Neutrophil (primary cell): Measurements from ENCODE around the gene NPHP3.
A peak's percentile ranks its signal among the peaks of the same experiment; 100 is the strongest.
"Not testable (repeated sequence)": the region's sequence is repeated elsewhere in the genome, so short reads cannot be mapped to it uniquely, and the experiment has no call there.

Experiments
- H3K27ac ChIP-seq: fragments of 200-600 bp; sonication (generic); 2 replicates; pipeline ENCODE4 v1.5.1; 2016; ENCODE audit warnings: mild to moderate bottlenecking, moderate library complexity
- H3K27me3 ChIP-seq: fragments of 200-600 bp; sonication (generic); 2 replicates; pipeline ENCODE4 v1.6.0; 2016; ENCODE audit warnings: mild to moderate bottlenecking
- H3K36me3 ChIP-seq: fragments of 200-600 bp; sonication (generic); 2 replicates; pipeline ENCODE4 v1.5.1; 2017
- H3K4me1 ChIP-seq, 2 experiments: fragments of 200-600 bp in 1 of 2; sonication (generic) in 1 of 2; 1 replicate in 1 of 2; 2 replicates in 1 of 2; pipeline versions ENCODE4 v1.5.1 to v1.6.1; 2013 to 2016; ENCODE audit warnings: low read depth in 1 of 2, low read length in 1 of 2, mild to moderate bottlenecking in 1 of 2, moderate library complexity in 1 of 2; ENCODE audit not compliant: control insufficient read depth in 1 of 2, insufficient read depth in 1 of 2
- H3K4me3 ChIP-seq, 2 experiments: fragments of 200-600 bp in 1 of 2; sonication (generic) in 1 of 2; 1 replicate in 1 of 2; 2 replicates in 1 of 2; pipeline ENCODE4 v1.5.1; 2013 to 2016; ENCODE audit warnings: low read depth in 1 of 2, low read length in 1 of 2, mild to moderate bottlenecking in 1 of 2, moderate library complexity in 1 of 2
- H3K9me3 ChIP-seq: fragments of 200-600 bp; sonication (generic); 2 replicates; pipeline ENCODE4 v1.5.1; 2016
- CTCF ChIP-seq: fragments of 200-600 bp; sonication (generic); IDR thresholded peaks from 2 replicates; pipeline ENCODE4 v1.5.1; 2016; ENCODE audit warnings: antibody characterized with exemption

The NPHP3 gene

DNA sequence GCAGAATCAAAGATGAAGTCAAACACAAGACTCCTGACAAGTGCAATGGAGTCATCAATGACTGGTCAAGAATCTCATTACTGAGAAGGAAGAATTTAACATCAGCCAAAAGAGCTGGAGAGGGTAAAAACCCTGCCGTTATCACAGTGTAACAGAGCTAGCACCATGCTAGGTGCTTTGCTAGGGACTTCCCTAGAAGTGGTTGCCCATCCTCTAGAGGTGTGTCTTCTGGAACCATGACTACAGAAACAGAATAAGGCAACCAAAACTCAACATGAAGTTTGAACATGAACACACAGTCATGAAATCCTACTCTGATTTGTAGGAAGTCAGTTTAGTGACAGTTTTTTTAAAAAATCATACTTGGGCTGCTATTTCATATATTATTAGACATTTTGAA lies 72.1 kb downstream of the NPHP3 start:
- Histone ChIP-seq H3K9me3 (no peaks in the 10 kb centered on the region), H3K4me1 (peaks cover 9 to 11% of the 10 kb centered on the region in 2 experiments)

GRCh38 chr3:132645058-132645457 lies 77.2 kb downstream of the NPHP3 start:
- Histone ChIP-seq H3K4me1 (peaks cover 33% of the 10 kb centered on the region in 2 experiments), H3K36me3 (no peaks in the 10 kb centered on the region), H3K9me3 (no peaks in the 10 kb centered on the region), H3K27me3 (no peaks in the 10 kb centered on the region), H3K4me3 (no peak overlapping the region), H3K27ac (no peak overlapping the region)
- no peak for TF ChIP-seq CTCF

More for the DNA sequence above, 72.1 kb downstream of the NPHP3 start:
- H3K36me3 ChIP-seq: no peaks in the 10 kb centered on the region
- no peak overlapping the region for H3K27ac ChIP-seq
- no peak overlapping the region for H3K4me3 ChIP-seq
- H3K27me3 ChIP-seq: no peaks in the 10 kb centered on the region
- TF ChIP-seq CTCF: no peak

GRCh38 chr3:132643366-132643765 lies 78.8 kb downstream of the NPHP3 start:
- peaks cover 10% of the 10 kb centered on the region for H3K36me3 ChIP-seq
- H3K27ac ChIP-seq: peak overlapping the region; percentile 83
- peaks cover 33% of the 10 kb centered on the region in 2 experiments for H3K4me1 ChIP-seq
- no peaks in the 10 kb centered on the region for H3K27me3 ChIP-seq
- H3K4me3 ChIP-seq: peak overlapping the region in 1 of 2 experiments; percentile 16
- no peak for TF ChIP-seq CTCF
- H3K9me3 ChIP-seq: no peaks in the 10 kb centered on the region

- no peaks in the 10 kb centered on the region for H3K9me3 ChIP-seq
- peaks cover 33% of the 10 kb centered on the region in 2 experiments for H3K4me1 ChIP-seq
- peak; percentile 5 for TF ChIP-seq CTCF
These were observed 79.7 kb downstream of the NPHP3 start for GRCh38 chr3:132642539-132642847.

DNA sequence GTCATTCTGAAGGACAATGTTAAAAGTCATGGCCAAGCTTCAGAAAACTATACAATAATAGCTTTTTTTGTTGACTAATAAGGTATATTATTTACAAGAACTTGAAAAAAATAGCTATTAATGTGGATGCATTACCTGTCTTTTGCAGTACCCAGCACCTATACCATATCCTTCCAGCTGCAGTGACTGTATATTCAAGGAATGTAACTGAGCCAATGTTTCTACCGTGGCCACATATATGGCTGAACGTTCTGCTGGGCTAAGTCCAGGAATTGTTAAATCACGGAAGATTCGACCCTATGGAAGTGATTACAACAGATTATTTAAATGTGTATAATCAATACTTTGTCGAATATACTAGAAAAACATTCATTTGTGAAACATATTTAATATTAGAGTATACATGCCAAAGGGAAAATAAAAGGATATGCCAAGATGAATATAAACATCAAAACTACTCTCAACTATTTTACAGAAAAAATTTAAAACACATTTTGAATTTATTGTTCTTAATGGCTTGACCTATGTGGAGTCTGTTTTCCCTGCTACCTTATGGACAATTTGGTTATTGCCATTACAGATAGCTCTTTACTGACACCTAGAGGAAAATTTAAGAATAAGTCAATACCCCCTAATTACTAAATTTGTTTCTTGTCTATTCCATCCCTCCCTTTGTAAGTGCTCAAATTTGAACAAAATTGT lies 80.2 kb downstream of the NPHP3 start:
- Histone ChIP-seq H3K36me3 (peaks cover 22% of the 10 kb centered on the region), H3K4me3 (no peak overlapping the region), H3K9me3 (no peaks in the 10 kb centered on the region), H3K27ac (peak overlapping the region; percentile 83), H3K27me3 (no peaks in the 10 kb centered on the region), H3K4me1 (peaks cover 33% of the 10 kb centered on the region in 2 experiments)
- peak; percentile 32 for TF ChIP-seq CTCF

More at GRCh38 chr3:132642539-132642847, 79.7 kb downstream of the NPHP3 start:
- Histone ChIP-seq H3K27ac (peak overlapping the region; percentile 83), H3K27me3 (no peaks in the 10 kb centered on the region), H3K36me3 (peaks cover 18% of the 10 kb centered on the region), H3K4me3 (no peak overlapping the region)

- not testable (repeated sequence) for H3K27me3 ChIP-seq, H3K4me3 ChIP-seq, H3K9me3 ChIP-seq
- peak overlapping the region; percentile 83 for H3K27ac ChIP-seq
- H3K36me3 ChIP-seq: peaks cover 27% of the 10 kb centered on the region
- H3K4me1 ChIP-seq: peaks cover 33% of the 10 kb centered on the region in 2 experiments
These were observed 80.8 kb downstream of the NPHP3 start for GRCh38 chr3:132641427-132641826.
